GM12891 (cell line): ENCODE measurements around the gene MVD.

ENCODE experiments used
- PAX5 ChIP-seq: IDR thresholded peaks from 2 replicates; pipeline ENCODE4 v1.6.1; 2011; ENCODE audit warnings: low read length, moderate library complexity, mild to moderate bottlenecking; ENCODE audit not compliant: insufficient read depth, severe bottlenecking
- POLR2A ChIP-seq: IDR thresholded peaks from 2 replicates; pipeline ENCODE4 v1.6.1; 2011; ENCODE audit warnings: low read depth, low read length, control low read depth
- POLR2AphosphoS5 ChIP-seq: IDR thresholded peaks from 2 replicates; pipeline ENCODE4 v1.6.1; 2011; ENCODE audit warnings: low read depth, low read length, control low read depth
- POU2F2 ChIP-seq: IDR thresholded peaks from 2 replicates; pipeline ENCODE4 v1.6.1; 2011; ENCODE audit warnings: low read depth, mild to moderate bottlenecking, control low read depth, low read length, moderate library complexity
- SPI1 ChIP-seq: IDR thresholded peaks from 2 replicates; pipeline ENCODE4 v1.6.1; 2011; ENCODE audit warnings: low read depth, low read length, control low read depth
- TAF1 ChIP-seq: IDR thresholded peaks from 2 replicates; pipeline ENCODE4 v1.6.1; 2011; ENCODE audit warnings: low read depth, low read length, control low read depth

DNA sequence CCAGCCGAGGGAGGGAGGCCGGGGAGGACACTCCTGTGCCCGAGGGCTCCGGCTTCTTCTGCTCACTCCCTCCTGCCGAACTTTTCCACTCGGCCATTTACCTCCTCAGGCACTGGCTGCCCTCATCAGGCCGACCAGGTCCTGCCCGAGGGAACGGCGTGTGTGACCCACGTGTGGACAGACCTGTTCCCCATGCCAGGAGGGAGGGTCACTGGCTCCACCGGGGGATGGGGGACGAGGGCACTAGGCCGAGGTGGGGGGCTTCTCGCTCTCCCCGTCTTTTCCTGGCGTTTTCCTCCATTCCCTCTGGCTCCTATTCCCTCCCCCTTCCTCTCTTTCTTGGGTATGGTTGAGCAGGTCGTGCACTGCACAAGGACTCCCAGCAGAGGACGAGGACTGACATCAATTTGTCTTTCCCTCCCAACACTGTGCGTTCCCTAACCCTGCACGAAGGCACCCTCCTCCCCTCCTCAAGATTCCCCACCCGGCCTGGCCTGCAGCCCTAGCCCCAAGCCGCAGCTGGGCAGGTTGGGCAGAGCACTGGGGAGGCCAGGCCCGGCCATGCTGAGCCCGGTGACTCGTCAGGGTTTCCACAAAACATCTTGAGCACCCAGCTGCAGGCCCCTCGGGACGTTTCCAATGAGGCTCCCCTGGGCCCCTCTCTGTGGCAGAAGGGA lies 27.8 kb downstream of the MVD start:
- TF ChIP-seq POLR2AphosphoS5 (no peak), POLR2A (no peak), TAF1 (no peak), SPI1 (no peak), POU2F2 (no peak), PAX5 (no peak)
